H1 (cell line): Measurements from ENCODE around the gene CTSK. TPM values are rescaled to one million over a fixed set of nuclear protein-coding genes. Genes with fewer than 3 reads are reported as not detected.

ENCODE experiments used
- CTCF ChIA-PET: fragments of 300-600 bp; sonication (Branson Sonifier 250); formaldehyde crosslinking; loops from one replicate; lab custom pipeline; 2021; ENCODE audit not compliant: partially characterized antibody; lab: Charles Lee
- POLR2A ChIA-PET: fragments of 300-600 bp; sonication (Branson Sonifier 250); formaldehyde crosslinking; loops from one replicate; lab custom pipeline; 2021; ENCODE audit warnings: inconsistent platforms; ENCODE audit not compliant: partially characterized antibody; lab: Charles Lee
- DNase-seq, 2 experiments: peaks; one replicate each; pipeline versions ENCODE4 v3.0.0 to v3.0.0-alpha.2; 2010 to 2022; ENCODE audit warnings: low spot score in 2 of 2, low read depth in 1 of 2, mixed read lengths in 1 of 2
- FAIRE-seq: peaks from 2 replicates; lab custom pipeline; 2011; peaks lifted over from hg19 to GRCh38; lab: Jason Lieb, UNC
- H2AFZ ChIP-seq: 2 replicates; pipeline ENCODE4 v1.8.1; 2012; ENCODE audit warnings: low read length, inconsistent platforms
- H2AK5ac ChIP-seq: 2 replicates; pipeline ENCODE4 v1.6.1; 2013; ENCODE audit warnings: low read depth, low read length
- H2BK120ac ChIP-seq: replicated peaks from 2 replicates; pipeline ENCODE3; 2013; ENCODE audit warnings: low read depth, low read length, inconsistent platforms
- H2BK12ac ChIP-seq: 2 replicates; pipeline ENCODE4 v1.6.1; 2013; ENCODE audit warnings: low read depth, low read length
- H2BK15ac ChIP-seq: 2 replicates; pipeline ENCODE4 v1.6.1; 2013; ENCODE audit warnings: low read length
- H2BK20ac ChIP-seq: 2 replicates; pipeline ENCODE4 v1.6.1; 2013; ENCODE audit warnings: low read length
- H2BK5ac ChIP-seq: 2 replicates; pipeline ENCODE4 v1.6.1; 2013; ENCODE audit warnings: low read depth, low read length
- H3K14ac ChIP-seq: 2 replicates; pipeline ENCODE4 v1.6.1; 2013; ENCODE audit warnings: inconsistent platforms; ENCODE audit not compliant: insufficient read length
- H3K18ac ChIP-seq: 2 replicates; pipeline ENCODE4 v1.6.1; 2013; ENCODE audit warnings: low read length; ENCODE audit errors: extremely low read depth
- H3K23ac ChIP-seq: 2 replicates; pipeline ENCODE4 v1.6.1; 2013; ENCODE audit warnings: inconsistent platforms; ENCODE audit not compliant: insufficient read length
- H3K23me2 ChIP-seq: 2 replicates; pipeline ENCODE4 v1.6.1; 2013; ENCODE audit warnings: low read depth, low read length
- H3K27ac ChIP-seq: 2 replicates; pipeline ENCODE4 v1.6.1; 2011; ENCODE audit warnings: low read depth, low read length, inconsistent platforms
- H3K27me3 ChIP-seq, 4 experiments: replicated peaks in 1 of 4; 1 replicate in 1 of 4; 2 replicates in 3 of 4; pipeline versions ENCODE4 v1.6.1 to v1.8.1; 2011 to 2013; ENCODE audit warnings: low read length in 3 of 4, mild to moderate bottlenecking in 3 of 4, inconsistent platforms in 2 of 4, mixed read lengths in 2 of 4, moderate library complexity in 1 of 4; ENCODE audit not compliant: control insufficient read depth in 3 of 4, insufficient read depth in 3 of 4; ENCODE audit errors: extremely low read depth in 1 of 4
- H3K36me3 ChIP-seq, 4 experiments: 2 replicates each; pipeline versions ENCODE4 v1.6.1 to v1.8.1; 2011 to 2013; ENCODE audit warnings: mild to moderate bottlenecking in 4 of 4, low read length in 3 of 4, moderate library complexity in 2 of 4, control low read depth in 1 of 4, inconsistent platforms in 1 of 4; ENCODE audit not compliant: insufficient read depth in 4 of 4, control insufficient read depth in 2 of 4
- H3K4ac ChIP-seq: replicated peaks from 2 replicates; pipeline ENCODE3; 2013; ENCODE audit warnings: low read length, low read depth, mixed read lengths, inconsistent platforms; ENCODE audit not compliant: insufficient read length
- H3K4me1 ChIP-seq, 4 experiments: replicated peaks in 1 of 4; 1 replicate in 1 of 4; 2 replicates in 3 of 4; pipeline versions ENCODE4 v1.6.1 to v1.8.1; 2011 to 2013; ENCODE audit warnings: low read length in 3 of 4, inconsistent platforms in 2 of 4, mixed read lengths in 1 of 4; ENCODE audit not compliant: insufficient read depth in 4 of 4, control insufficient read depth in 3 of 4
- H3K4me2 ChIP-seq, 2 experiments: 2 replicates each; pipeline versions ENCODE4 v1.6.1 to v1.8.1; 2011 to 2013; ENCODE audit warnings: low read depth in 2 of 2, low read length in 2 of 2, control low read depth in 1 of 2, inconsistent platforms in 1 of 2, mild to moderate bottlenecking in 1 of 2; ENCODE audit not compliant: insufficient read depth in 1 of 2
- H3K4me3 ChIP-seq, 4 experiments: fragments of 200-600, 300-600 bp in 1 of 4; sonication (generic), shearing (Covaris generic), sonication (Bioruptor Twin) in 1 of 4; 2 replicates each; pipeline versions ENCODE4 v1.5.1 to v1.8.1; 2011 to 2016; ENCODE audit warnings: low read length in 4 of 4, low read depth in 3 of 4, control low read depth in 2 of 4, inconsistent platforms in 2 of 4, mild to moderate bottlenecking in 2 of 4, mixed read lengths in 1 of 4, moderate library complexity in 1 of 4; ENCODE audit not compliant: insufficient read depth in 2 of 4; ENCODE audit errors: extremely low read depth in 1 of 4
- H3K56ac ChIP-seq: replicated peaks from 2 replicates; pipeline ENCODE3; 2013; ENCODE audit warnings: low read depth, mild to moderate bottlenecking, mixed read lengths, low read length, inconsistent platforms; ENCODE audit not compliant: insufficient read length
- H3K79me1 ChIP-seq: 2 replicates; pipeline ENCODE4 v1.6.1; 2013; ENCODE audit warnings: low read depth, low read length, control low read depth
- H3K79me2 ChIP-seq, 2 experiments: 2 replicates each; pipeline versions ENCODE4 v1.6.1 to v1.8.1; 2012 to 2013; ENCODE audit warnings: low read length in 2 of 2, mild to moderate bottlenecking in 2 of 2, inconsistent platforms in 1 of 2; ENCODE audit not compliant: insufficient read depth in 2 of 2, control insufficient read depth in 1 of 2
- H3K9ac ChIP-seq, 4 experiments: replicated peaks in 1 of 4; 1 replicate in 1 of 4; 2 replicates in 3 of 4; pipeline versions ENCODE4 v1.6.1 to v1.8.1; 2011 to 2013; ENCODE audit warnings: low read depth in 3 of 4, low read length in 3 of 4, control low read depth in 2 of 4, mild to moderate bottlenecking in 2 of 4, moderate library complexity in 2 of 4, inconsistent platforms in 1 of 4; ENCODE audit errors: extremely low read depth in 1 of 4
- H3K9me3 ChIP-seq, 2 experiments: 2 replicates each; pipeline versions ENCODE4 v1.6.1 to v1.8.1; 2012 to 2013; ENCODE audit warnings: mild to moderate bottlenecking in 2 of 2, moderate library complexity in 2 of 2, control low read depth in 1 of 2, inconsistent platforms in 1 of 2, low read depth in 1 of 2, low read length in 1 of 2, mixed read lengths in 1 of 2; ENCODE audit not compliant: insufficient read depth in 2 of 2
- H4K20me1 ChIP-seq, 2 experiments: replicated peaks in 1 of 2; 2 replicates each; pipeline versions ENCODE3 to v1.8.1; 2011 to 2013; ENCODE audit warnings: inconsistent platforms in 2 of 2, low read length in 2 of 2, mild to moderate bottlenecking in 1 of 2; ENCODE audit not compliant: insufficient read depth in 2 of 2, control insufficient read depth in 1 of 2
- H4K5ac ChIP-seq: 2 replicates; pipeline ENCODE4 v1.6.1; 2013; ENCODE audit warnings: low read length, low read depth, mixed read lengths, inconsistent platforms; ENCODE audit not compliant: insufficient read length
- H4K8ac ChIP-seq: 2 replicates; pipeline ENCODE4 v1.8.0; 2013; ENCODE audit warnings: mild to moderate bottlenecking, moderate library complexity, low read length, inconsistent platforms; ENCODE audit not compliant: insufficient read depth; ENCODE audit errors: extremely low read depth
- H4K91ac ChIP-seq: replicated peaks from 2 replicates; pipeline ENCODE3; 2013; ENCODE audit warnings: low read length, mixed read lengths, inconsistent platforms; ENCODE audit not compliant: insufficient read length
- GABPA ChIP-seq: IDR thresholded peaks from 2 replicates; pipeline ENCODE4 v1.6.1; 2011; ENCODE audit warnings: mild to moderate bottlenecking, low read length, moderate library complexity, borderline replicate concordance; ENCODE audit not compliant: insufficient read depth
- SIN3A ChIP-seq, 2 experiments: IDR thresholded peaks in 1 of 2; conservative IDR thresholded peaks in 1 of 2; 2 replicates each; pipeline ENCODE4 v1.6.1; 2011 to 2012; ENCODE audit warnings: low read length in 2 of 2, improper control_type of control experiment in 1 of 2, low read depth in 1 of 2, mild to moderate bottlenecking in 1 of 2
- TBP ChIP-seq: IDR thresholded peaks from 2 replicates; pipeline ENCODE4 v1.6.1; 2011; ENCODE audit warnings: low read depth, low read length, improper control_type of control experiment
- WGBS, 2 experiments: shearing (Covaris generic) in 1 of 2; methylation state at CpG; one replicate each; pipeline versions ENCODE4 v1.1.6 to v1.1.7; 2013 to 2015; ENCODE audit warnings: low lambda C conversion rate in 2 of 2, mixed read lengths in 2 of 2, inconsistent platforms in 1 of 2, low coverage in 1 of 2, missing lambda C conversion rate in 1 of 2; ENCODE audit not compliant: insufficient replicate concordance in 2 of 2, insufficient coverage in 1 of 2, insufficient read length in 1 of 2; ENCODE audit errors: extremely low coverage in 1 of 2, missing lambda C conversion rate in 1 of 2; 5-methylcytosine and 5-hydroxymethylcytosine counted together
- polyA plus RNA-seq, 7 experiments: library from polyadenylated mRNA; depleted of rRNA in 3 of 7; stranded (reverse) in 5 of 7; unstranded in 2 of 7; fragments of >200 nt in 5 of 7; fragments of 200-250 nt in 2 of 7; gene quantifications; 1 replicate in 5 of 7; 2 replicates in 1 of 7; 4 replicates in 1 of 7; pipeline versions ENCODE4 v1.2.1 to v1.2.3, GENCODE V29; 2011 to 2013; ENCODE audit warnings: missing spikeins in 2 of 7, mixed read lengths in 2 of 7
- total RNA-seq: library from RNA; stranded (reverse); fragmentation: NEBNext Ultra II Directional; extraction: Animal tissue kit (Norgen Biotek cat#: 25700); gene quantifications from 2 replicates; pipeline ENCODE4 v1.2.1, GENCODE V29; 2021
- TF ChIP-seq, protein P1 (sequence below), 3 experiments: IDR thresholded peaks; 1 replicate in 2 of 3; 2 replicates in 1 of 3; pipeline versions ENCODE4 v1.5.1 to v1.6.1; 2011; ENCODE audit warnings: low read length in 3 of 3, mild to moderate bottlenecking in 3 of 3, inconsistent platforms in 2 of 3, low read depth in 1 of 3, moderate library complexity in 1 of 3; ENCODE audit not compliant: insufficient read depth in 1 of 3; ENCODE audit errors: control extremely low read depth in 1 of 3

The CTSK gene
- total and polyA plus RNA-seq, 2 of the 8 experiments (the other 6 are each of a cell fraction or from before 2014, with no cell fraction given): 2.7 to 4.2 TPM

DNA sequence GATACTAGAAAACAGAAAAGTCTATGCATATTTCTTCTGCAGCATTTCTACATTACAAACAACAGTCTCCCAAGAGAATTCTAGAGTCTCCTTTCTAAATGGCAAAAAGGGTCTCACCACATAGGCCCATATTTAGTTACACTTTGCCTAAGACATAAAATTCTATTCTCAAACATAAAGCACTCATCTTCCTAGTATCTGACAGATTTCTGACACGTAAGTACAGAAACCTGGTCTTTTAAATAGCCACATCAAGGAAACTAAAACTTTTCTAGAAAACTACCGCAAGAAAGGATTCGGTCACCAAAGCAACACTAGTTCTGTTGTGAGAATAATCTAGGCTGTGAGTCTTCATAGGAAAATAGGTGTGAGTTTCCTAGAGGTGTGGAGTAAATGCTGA is 33.6 kb upstream of the CTSK start:
- H3K4me2 ChIP-seq: no peak overlapping the region
- H3K56ac ChIP-seq: no peak overlapping the region
- H3K9me3 ChIP-seq: no peaks in the 10 kb centered on the region
- no peak overlapping the region for H2AFZ ChIP-seq
- ChIA-PET CTCF (no interaction called here), POLR2A (no interaction called here)
- no peaks in the 10 kb centered on the region for H4K20me1 ChIP-seq
- no peak overlapping the region for H3K27ac ChIP-seq
- no peak overlapping the region for H3K4me3 ChIP-seq
- H3K36me3 ChIP-seq: peaks cover 0 to 3% (median 0%) of the 10 kb centered on the region in 4 experiments; a peak in 2 of 8 replicates
- H3K23me2 ChIP-seq: no peaks in the 10 kb centered on the region
- no peak overlapping the region for H3K9ac ChIP-seq
- H3K27me3 ChIP-seq: no peaks in the 10 kb centered on the region
- H3K23ac ChIP-seq: no peak overlapping the region
- no peak overlapping the region for H2BK20ac ChIP-seq
- H2BK5ac ChIP-seq: no peak overlapping the region
- H4K8ac ChIP-seq: no peak overlapping the region
- H3K18ac ChIP-seq: no peak overlapping the region
- no peak overlapping the region for H2BK120ac ChIP-seq
- no peak overlapping the region for H3K4ac ChIP-seq
- no peaks in the 10 kb centered on the region for H3K79me2 ChIP-seq
- 97% methylated on average over 3 of the region's 3 CpGs; no CpG with 5 or more reads in 1 of the 2 experiments for WGBS, 2 experiments
- no peaks in the 10 kb centered on the region for H3K79me1 ChIP-seq
- no peak overlapping the region for H2BK15ac ChIP-seq
- H4K5ac ChIP-seq: no peak overlapping the region
- no peak overlapping the region for H4K91ac ChIP-seq
- H3K14ac ChIP-seq: no peak overlapping the region
- TF ChIP-seq, protein P1, sequence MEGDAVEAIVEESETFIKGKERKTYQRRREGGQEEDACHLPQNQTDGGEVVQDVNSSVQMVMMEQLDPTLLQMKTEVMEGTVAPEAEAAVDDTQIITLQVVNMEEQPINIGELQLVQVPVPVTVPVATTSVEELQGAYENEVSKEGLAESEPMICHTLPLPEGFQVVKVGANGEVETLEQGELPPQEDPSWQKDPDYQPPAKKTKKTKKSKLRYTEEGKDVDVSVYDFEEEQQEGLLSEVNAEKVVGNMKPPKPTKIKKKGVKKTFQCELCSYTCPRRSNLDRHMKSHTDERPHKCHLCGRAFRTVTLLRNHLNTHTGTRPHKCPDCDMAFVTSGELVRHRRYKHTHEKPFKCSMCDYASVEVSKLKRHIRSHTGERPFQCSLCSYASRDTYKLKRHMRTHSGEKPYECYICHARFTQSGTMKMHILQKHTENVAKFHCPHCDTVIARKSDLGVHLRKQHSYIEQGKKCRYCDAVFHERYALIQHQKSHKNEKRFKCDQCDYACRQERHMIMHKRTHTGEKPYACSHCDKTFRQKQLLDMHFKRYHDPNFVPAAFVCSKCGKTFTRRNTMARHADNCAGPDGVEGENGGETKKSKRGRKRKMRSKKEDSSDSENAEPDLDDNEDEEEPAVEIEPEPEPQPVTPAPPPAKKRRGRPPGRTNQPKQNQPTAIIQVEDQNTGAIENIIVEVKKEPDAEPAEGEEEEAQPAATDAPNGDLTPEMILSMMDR (IDR thresholded peaks at IDR 0.05; ENCODE audit: control extremely low read depth in 1 of 3, insufficient read depth in 1 of 3, low read depth in 1 of 3, low read length in 3 of 3): no peak
- TF ChIP-seq TBP (no peak), SIN3A (conservative IDR thresholded peaks at IDR 0.05 in 1 of 2, IDR thresholded peaks at IDR 0.05 in 1 of 2; ENCODE audit: low read depth in 1 of 2, low read length in 2 of 2) (no peak), GABPA (no peak)
- FAIRE-seq (no peak), DNase-seq (no peak)
- H2AK5ac ChIP-seq: no peak overlapping the region
- H2BK12ac ChIP-seq: no peak overlapping the region
- no peaks in the 10 kb centered on the region for H3K4me1 ChIP-seq
